Measurements from ENCODE around the gene PACRG. TPM values are rescaled to one million over a fixed set of nuclear protein-coding genes. Genes with fewer than 3 reads are reported as not detected.

Gene PACRG
- polyA plus RNA-seq, 1 of the 3 experiments (the other 2 are of a cell fraction): 0.56 TPM

DNA sequence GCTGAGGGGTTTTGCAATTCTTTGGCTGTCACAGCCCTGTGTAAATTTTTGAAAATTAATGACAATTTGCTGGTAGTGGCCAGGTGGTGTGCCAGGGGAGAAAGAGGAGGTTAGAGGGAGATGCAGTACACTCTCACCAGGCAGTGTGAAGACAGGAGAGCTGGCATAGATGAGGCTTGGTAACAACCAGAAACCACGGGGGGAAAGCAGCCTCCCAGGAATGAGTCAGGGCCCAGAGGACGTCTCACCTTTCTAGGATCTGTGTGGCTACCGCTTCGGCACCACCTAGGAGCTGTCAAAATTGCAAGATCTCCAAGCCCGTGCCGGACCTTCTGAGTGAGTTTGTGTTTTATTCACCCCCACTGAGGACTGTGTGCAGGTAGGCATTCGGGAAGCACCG is 171.4 kb downstream of the PACRG start:
- Histone ChIP-seq H3K79me2 (ENCODE audit: insufficient read depth) (no peaks in the 10 kb centered on the region), H3K4me1 (ENCODE audit: control insufficient read depth in 1 of 2, insufficient read depth in 2 of 2, low read depth in 1 of 2, low read length in 1 of 2) (no peaks in the 10 kb centered on the region), H3K36me3 (replicated peaks in 1 of 2; ENCODE audit: control insufficient read depth in 1 of 2, insufficient read depth in 2 of 2, low read length in 1 of 2) (no peaks in the 10 kb centered on the region), H3K27me3 (ENCODE audit: insufficient read depth) (no peaks in the 10 kb centered on the region), H3K27ac (ENCODE audit: low read depth in 2 of 2, low read length in 1 of 2) (no peak overlapping the region), H4K20me1 (ENCODE audit: insufficient read depth) (no peaks in the 10 kb centered on the region), H3K9me2 (no peaks in the 10 kb centered on the region), H3K4me2 (no peak overlapping the region), H3K4me3 (ENCODE audit: low read depth in 2 of 2, low read length in 1 of 2) (no peak overlapping the region), H3F3A (replicated peaks; ENCODE audit: insufficient read depth) (no peaks in the 10 kb centered on the region), H3K9me3 (no peaks in the 10 kb centered on the region), H3K9ac (no peak overlapping the region), H2AFZ (ENCODE audit: low read depth) (no peak overlapping the region)
- POLR2A ChIA-PET: no interaction called here
- 67% methylated on average over 6 of the region's 8 CpGs for WGBS (ENCODE audit: low lambda C conversion rate)
- no peak for DNase-seq
- CTCF ChIA-PET: interaction anchor here (0.7 to 2.5 kb wide), 3 partner anchors 8 to 928 kb away, joined by 3 to 7 read pairs (median 3); no protein-coding TSS in a partner anchor
- TF ChIP-seq JUND (IDR thresholded peaks at IDR 0.05): no peak
- no peak for TF ChIP-seq EZH2phosphoT487 (IDR thresholded peaks at IDR 0.05; ENCODE audit: borderline replicate concordance, low read depth)
- no peak for TF ChIP-seq MXI1 (IDR thresholded peaks at IDR 0.05; ENCODE audit: low read depth, low read length)
- TF ChIP-seq FOSL2 (IDR thresholded peaks at IDR 0.05; ENCODE audit: borderline replicate concordance, low read depth): no peak
- TF ChIP-seq RAD21 (IDR thresholded peaks at IDR 0.05; ENCODE audit: low read length): no peak
- TF ChIP-seq MEF2A (IDR thresholded peaks at IDR 0.05; ENCODE audit: borderline replicate concordance, low read depth): no peak
- TF ChIP-seq NFIC (IDR thresholded peaks at IDR 0.05; ENCODE audit: borderline replicate concordance): no peak

DNA sequence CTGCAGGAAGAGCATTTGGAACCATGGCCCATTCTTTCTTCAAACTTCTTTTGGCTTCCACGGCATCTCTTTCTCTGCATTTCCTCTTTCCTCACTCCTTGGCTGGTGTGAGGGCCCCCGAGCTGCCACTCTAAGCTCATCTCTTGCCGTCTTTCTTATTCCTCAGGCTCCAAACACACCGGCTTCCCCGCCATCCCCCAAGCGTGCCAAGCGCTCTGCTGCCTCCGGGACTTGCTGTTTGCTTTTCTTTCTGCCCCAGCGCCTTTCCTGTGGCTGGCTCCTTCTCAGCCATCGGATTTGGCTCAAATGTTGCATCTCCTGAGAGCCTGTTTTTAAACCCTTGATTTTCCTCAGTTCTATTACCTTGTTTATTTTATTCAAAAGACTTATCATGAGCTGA is 172.7 kb downstream of the PACRG start:
- H3K4me3 ChIP-seq (ENCODE audit: low read depth in 2 of 2, low read length in 1 of 2): no peak overlapping the region
- ChIA-PET POLR2A (no interaction called here), CTCF (no interaction called here)
- no peaks in the 10 kb centered on the region for H3F3A ChIP-seq (replicated peaks; ENCODE audit: insufficient read depth)
- H3K4me1 ChIP-seq (ENCODE audit: control insufficient read depth in 1 of 2, insufficient read depth in 2 of 2, low read depth in 1 of 2, low read length in 1 of 2): no peaks in the 10 kb centered on the region
- no peak overlapping the region for H3K4me2 ChIP-seq
- no peaks in the 10 kb centered on the region for H3K36me3 ChIP-seq (replicated peaks in 1 of 2; ENCODE audit: control insufficient read depth in 1 of 2, insufficient read depth in 2 of 2, low read length in 1 of 2)
- no peaks in the 10 kb centered on the region for H3K79me2 ChIP-seq (ENCODE audit: insufficient read depth)
- no peak overlapping the region for H3K9ac ChIP-seq
- no peak overlapping the region for H3K27ac ChIP-seq (ENCODE audit: low read depth in 2 of 2, low read length in 1 of 2)
- no peak for TF ChIP-seq PBX3 (IDR thresholded peaks at IDR 0.05)
- no peak for TF ChIP-seq FOSL2 (IDR thresholded peaks at IDR 0.05; ENCODE audit: borderline replicate concordance, low read depth)
- TF ChIP-seq RCOR1 (IDR thresholded peaks at IDR 0.05; ENCODE audit: low read length): no peak
- no peak for TF ChIP-seq NRF1 (IDR thresholded peaks at IDR 0.05; ENCODE audit: low read depth, low read length)
- no peak for TF ChIP-seq SMC3 (IDR thresholded peaks at IDR 0.05; ENCODE audit: low read depth, low read length)
- TF ChIP-seq, protein P1, sequence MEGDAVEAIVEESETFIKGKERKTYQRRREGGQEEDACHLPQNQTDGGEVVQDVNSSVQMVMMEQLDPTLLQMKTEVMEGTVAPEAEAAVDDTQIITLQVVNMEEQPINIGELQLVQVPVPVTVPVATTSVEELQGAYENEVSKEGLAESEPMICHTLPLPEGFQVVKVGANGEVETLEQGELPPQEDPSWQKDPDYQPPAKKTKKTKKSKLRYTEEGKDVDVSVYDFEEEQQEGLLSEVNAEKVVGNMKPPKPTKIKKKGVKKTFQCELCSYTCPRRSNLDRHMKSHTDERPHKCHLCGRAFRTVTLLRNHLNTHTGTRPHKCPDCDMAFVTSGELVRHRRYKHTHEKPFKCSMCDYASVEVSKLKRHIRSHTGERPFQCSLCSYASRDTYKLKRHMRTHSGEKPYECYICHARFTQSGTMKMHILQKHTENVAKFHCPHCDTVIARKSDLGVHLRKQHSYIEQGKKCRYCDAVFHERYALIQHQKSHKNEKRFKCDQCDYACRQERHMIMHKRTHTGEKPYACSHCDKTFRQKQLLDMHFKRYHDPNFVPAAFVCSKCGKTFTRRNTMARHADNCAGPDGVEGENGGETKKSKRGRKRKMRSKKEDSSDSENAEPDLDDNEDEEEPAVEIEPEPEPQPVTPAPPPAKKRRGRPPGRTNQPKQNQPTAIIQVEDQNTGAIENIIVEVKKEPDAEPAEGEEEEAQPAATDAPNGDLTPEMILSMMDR (IDR thresholded peaks at IDR 0.05): no peak
- TF ChIP-seq GATA2 (CRISPR knock-in tag; IDR thresholded peaks at IDR 0.05): no peak
- TF ChIP-seq, protein P2, sequence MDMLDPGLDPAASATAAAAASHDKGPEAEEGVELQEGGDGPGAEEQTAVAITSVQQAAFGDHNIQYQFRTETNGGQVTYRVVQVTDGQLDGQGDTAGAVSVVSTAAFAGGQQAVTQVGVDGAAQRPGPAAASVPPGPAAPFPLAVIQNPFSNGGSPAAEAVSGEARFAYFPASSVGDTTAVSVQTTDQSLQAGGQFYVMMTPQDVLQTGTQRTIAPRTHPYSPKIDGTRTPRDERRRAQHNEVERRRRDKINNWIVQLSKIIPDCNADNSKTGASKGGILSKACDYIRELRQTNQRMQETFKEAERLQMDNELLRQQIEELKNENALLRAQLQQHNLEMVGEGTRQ (IDR thresholded peaks at IDR 0.05; ENCODE audit: borderline replicate concordance, low read depth, low read length): no peak
- TF ChIP-seq RFX5 (IDR thresholded peaks at IDR 0.05; ENCODE audit: low read length): no peak
- no peak for DNase-seq
- no peaks in the 10 kb centered on the region for H3K27me3 ChIP-seq (ENCODE audit: insufficient read depth)
- WGBS (ENCODE audit: low lambda C conversion rate): 64% methylated on average over 10 of the region's 10 CpGs
- no peaks in the 10 kb centered on the region for H4K20me1 ChIP-seq (ENCODE audit: insufficient read depth)
- no peaks in the 10 kb centered on the region for H3K9me2 ChIP-seq
- no peaks in the 10 kb centered on the region for H3K9me3 ChIP-seq
- H2AFZ ChIP-seq (ENCODE audit: low read depth): no peak overlapping the region
